ENCODE data around the gene FATE1.

DNA sequence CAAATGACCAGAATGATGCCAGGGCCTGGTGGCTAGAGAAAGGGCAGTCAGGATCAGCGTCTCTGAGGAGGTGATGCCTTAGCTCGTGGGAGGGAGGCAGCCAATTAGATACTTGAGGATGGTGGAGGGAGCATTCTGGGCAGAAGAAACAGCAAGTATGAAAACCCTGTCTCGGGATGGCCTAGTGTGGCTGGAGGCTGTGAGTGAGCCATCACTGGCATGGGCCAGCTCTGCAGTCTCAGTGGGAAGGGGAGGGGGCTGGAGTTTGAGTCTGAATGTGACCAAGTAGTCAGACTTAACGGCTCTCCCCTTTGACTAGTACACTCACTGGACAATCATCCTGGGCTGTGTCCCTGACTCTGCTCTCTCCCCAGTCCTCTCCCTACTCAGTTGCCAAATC, 25.8 kb downstream of the FATE1 start:
- no peak for TF ChIP-seq POLR2AphosphoS5 (IDR thresholded peaks at IDR 0.05; ENCODE audit: low read depth, low read length)
- TF ChIP-seq TAF1 (IDR thresholded peaks at IDR 0.05; ENCODE audit: low read depth, low read length), result no peak
- no peak for TF ChIP-seq POLR2A (IDR thresholded peaks at IDR 0.05; ENCODE audit: low read depth, low read length)
